Bronchial epithelial cell (primary cell): Measurements from ENCODE around the gene WNT9A. TPM values are rescaled to one million over a fixed set of nuclear protein-coding genes. Genes with fewer than 3 reads are reported as not detected.

ENCODE experiments used
- DNase-seq: peaks from one replicate; pipeline ENCODE4 v3.0.0-alpha.2; 2010; ENCODE audit warnings: low read depth
- FAIRE-seq: peaks from 2 replicates; lab custom pipeline; 2011; peaks lifted over from hg19 to GRCh38; lab: Jason Lieb, UNC
- H3K27me3 ChIP-seq: 2 replicates; pipeline ENCODE4 v1.5.1; 2011; ENCODE audit warnings: low read length; ENCODE audit not compliant: control insufficient read depth, insufficient read depth
- H3K36me3 ChIP-seq: 2 replicates; pipeline ENCODE4 v1.5.1; 2011; ENCODE audit warnings: low read length; ENCODE audit not compliant: control insufficient read depth, insufficient read depth
- H3K4me3 ChIP-seq: 2 replicates; pipeline ENCODE4 v1.5.1; 2011; ENCODE audit warnings: mild to moderate bottlenecking, low read depth, low read length, control low read depth
- CTCF ChIP-seq: IDR thresholded peaks from 2 replicates; pipeline ENCODE4 v1.5.1; 2011; ENCODE audit warnings: mild to moderate bottlenecking, moderate library complexity, low read length, control low read depth, inconsistent platforms; ENCODE audit not compliant: insufficient read depth, severe bottlenecking
- total RNA-seq: library from RNA; depleted of rRNA; stranded (reverse); fragments of >200 nt; gene quantifications from 2 replicates; pipeline ENCODE4 v1.2.1, GENCODE V29; 2014

The WNT9A gene
- total RNA-seq, 1 donor from 2014 or later, result 4.2 TPM

- H3K4me3 ChIP-seq, result no peak overlapping the region
- H3K36me3 ChIP-seq, result peaks cover 6% of the 10 kb centered on the region
- no peak for FAIRE-seq
- no peak for TF ChIP-seq CTCF
- no peaks in the 10 kb centered on the region for H3K27me3 ChIP-seq
- no peak for DNase-seq
These were observed 24.2 kb downstream of the WNT9A start for GRCh38 chr1:227923353-227924167.

DNA sequence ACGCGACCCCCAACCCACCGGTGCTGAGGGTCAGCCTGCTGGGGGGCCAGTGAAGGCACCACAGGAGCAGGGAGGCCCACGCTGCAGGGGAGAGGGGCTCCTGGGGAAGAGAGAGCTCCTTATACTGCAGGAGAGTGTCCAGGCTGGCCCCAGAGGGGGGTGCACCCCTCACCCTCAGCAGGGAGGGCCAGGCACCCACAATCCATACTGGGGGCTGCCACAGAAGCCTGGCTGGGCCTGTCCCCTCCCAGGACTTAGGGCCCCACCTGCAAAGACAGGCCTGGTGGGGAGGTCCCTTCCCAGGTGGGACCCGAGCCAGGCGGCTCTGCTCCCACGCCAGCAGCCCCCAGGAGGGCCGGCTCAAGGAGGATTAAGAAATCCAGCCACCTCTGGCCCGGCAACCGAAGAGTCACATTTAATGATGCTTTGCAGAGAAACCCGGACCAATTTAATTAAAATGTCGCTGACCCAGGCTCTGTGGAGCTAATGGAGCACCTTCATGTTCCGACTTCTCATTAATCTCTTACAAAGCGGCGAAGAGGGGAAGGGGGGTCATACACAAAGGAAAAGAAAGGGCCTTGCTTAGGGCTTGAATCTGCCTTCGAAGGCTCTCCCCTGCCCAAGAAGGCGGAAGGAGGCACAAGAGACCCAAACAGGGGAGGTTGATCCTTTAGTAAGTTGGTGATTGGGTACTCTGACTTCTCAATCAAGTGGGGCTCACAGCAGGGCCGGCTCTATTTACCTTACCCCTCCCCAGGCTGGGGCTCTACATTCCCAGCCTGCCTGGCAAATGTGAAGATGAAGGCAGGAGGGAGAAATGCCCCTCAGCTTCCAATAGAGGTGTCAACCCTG lies 25.0 kb downstream of the WNT9A start:
- H3K36me3 ChIP-seq, result peaks cover 6% of the 10 kb centered on the region

DNA sequence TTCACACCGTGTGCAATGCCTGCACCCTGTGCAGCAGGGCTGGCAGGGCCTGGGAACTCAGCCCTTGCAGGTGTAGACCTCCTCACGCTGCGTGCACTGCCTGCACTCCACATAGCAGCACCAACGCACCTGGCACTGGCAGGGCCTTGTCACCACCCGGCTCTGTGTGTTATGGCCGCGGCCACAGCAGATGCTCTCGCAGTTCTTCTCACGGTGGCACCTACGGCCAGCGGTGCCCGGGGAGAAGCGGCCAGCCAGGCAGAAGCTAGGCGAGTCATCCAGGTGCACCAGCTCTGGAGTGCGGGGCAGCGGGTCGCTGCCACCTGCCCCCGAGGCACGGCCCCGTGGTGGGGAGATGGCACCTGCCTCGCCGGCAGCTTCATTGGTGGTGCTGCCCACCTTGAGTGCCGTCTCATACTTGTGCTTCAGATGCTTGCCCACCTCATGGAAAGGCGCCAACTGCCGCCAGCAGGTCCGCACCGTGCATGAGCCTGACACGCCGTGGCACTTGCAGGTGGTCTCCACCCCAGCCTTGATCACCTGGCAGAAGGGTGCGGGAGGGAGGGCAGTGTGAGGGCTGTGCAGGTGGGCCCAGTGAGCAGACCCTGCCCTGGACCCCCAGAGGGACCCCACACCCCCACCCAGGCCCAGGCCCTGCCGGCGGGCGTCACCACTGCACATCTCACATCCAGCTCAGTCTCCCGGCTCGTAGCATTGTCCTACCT lies 26.1 kb downstream of the WNT9A start:
- H3K27me3 ChIP-seq, result no peaks in the 10 kb centered on the region
- no peak for DNase-seq
- H3K4me3 ChIP-seq, result no peak overlapping the region
- no peak for TF ChIP-seq CTCF
- peaks cover 6% of the 10 kb centered on the region for H3K36me3 ChIP-seq
- no peak for FAIRE-seq

More for the DNA sequence above, 25.0 kb downstream of the WNT9A start:
- DNase-seq, result no peak
- H3K27me3 ChIP-seq, result no peaks in the 10 kb centered on the region
- no peak for FAIRE-seq
- no peak overlapping the region for H3K4me3 ChIP-seq
- no peak for TF ChIP-seq CTCF

GRCh38 chr1:227920896-227921295 lies 26.8 kb downstream of the WNT9A start:
- DNase-seq, result no peak
- no peak overlapping the region for H3K4me3 ChIP-seq
- no peaks in the 10 kb centered on the region for H3K27me3 ChIP-seq
- peaks cover 6% of the 10 kb centered on the region for H3K36me3 ChIP-seq
- FAIRE-seq, result no peak
- TF ChIP-seq CTCF, result no peak

DNA sequence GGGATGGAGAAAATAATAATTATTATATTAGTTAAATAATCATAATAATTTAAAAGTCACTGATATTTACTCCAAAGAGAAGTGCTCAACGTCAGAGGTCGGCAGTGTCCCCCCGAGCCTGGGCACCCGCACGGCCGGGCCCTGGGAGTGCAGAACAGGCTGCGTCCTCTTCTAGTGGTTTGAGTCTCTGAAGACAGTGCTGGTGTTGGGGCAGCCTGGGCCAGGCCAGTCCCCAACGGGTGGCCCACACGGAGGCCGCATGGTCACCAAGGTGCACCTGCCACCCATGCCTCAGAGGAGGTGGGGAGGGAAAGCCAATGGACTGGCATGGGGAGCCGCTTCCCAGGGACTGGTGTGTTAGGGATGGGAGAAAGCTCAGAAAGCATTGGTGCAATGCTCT lies 27.3 kb downstream of the WNT9A start:
- no peak for DNase-seq
- Histone ChIP-seq H3K4me3 (no peak overlapping the region), H3K36me3 (peaks cover 6% of the 10 kb centered on the region), H3K27me3 (no peaks in the 10 kb centered on the region)
- no peak for FAIRE-seq
- no peak for TF ChIP-seq CTCF
